MM.1S (cell line): Measurements from ENCODE around the gene NET1.

Source experiments
- DNase-seq: peaks from one replicate; pipeline ENCODE4 v3.0.0-alpha.2; 2015
- H2AFZ ChIP-seq: fragments of 300-600 bp; sonication (generic); 2 replicates; pipeline ENCODE4 v1.6.0; 2016; ENCODE audit warnings: antibody characterized with exemption, low read length
- H3F3A ChIP-seq: fragments of 300-600 bp; sonication (generic); 2 replicates; pipeline ENCODE4 v1.6.1; 2016; ENCODE audit warnings: mild to moderate bottlenecking, antibody characterized with exemption, low read length, moderate library complexity, mixed read lengths; ENCODE audit not compliant: insufficient read depth
- H3K27ac ChIP-seq: fragments of 300-600 bp; sonication (generic); 2 replicates; pipeline ENCODE4 v1.5.1; 2016; ENCODE audit warnings: mild to moderate bottlenecking, low read length
- H3K27me3 ChIP-seq: fragments of 300-600 bp; sonication (generic); replicated peaks from 2 replicates; pipeline ENCODE4 v1.6.0; 2016; ENCODE audit warnings: low read length; ENCODE audit not compliant: insufficient read depth
- H3K36me3 ChIP-seq: fragments of 300-600 bp; sonication (generic); replicated peaks from 2 replicates; pipeline ENCODE4 v1.6.1; 2016; ENCODE audit warnings: mild to moderate bottlenecking, low read length, mixed read lengths; ENCODE audit not compliant: insufficient read depth
- H3K4me1 ChIP-seq: fragments of 300-600 bp; sonication (generic); 2 replicates; pipeline ENCODE4 v1.6.1; 2016; ENCODE audit warnings: low read length, mixed read lengths
- H3K4me2 ChIP-seq: fragments of 300-600 bp; sonication (generic); 2 replicates; pipeline ENCODE4 v1.6.0; 2016; ENCODE audit warnings: low read depth, low read length
- H3K4me3 ChIP-seq: fragments of 300-600 bp; sonication (generic); 2 replicates; pipeline ENCODE4 v1.5.1; 2016; ENCODE audit warnings: low read length, mixed read lengths
- H3K79me2 ChIP-seq: fragments of 300-600 bp; sonication (generic); 2 replicates; pipeline ENCODE4 v1.6.1; 2016; ENCODE audit warnings: mixed run types, low read length, mixed read lengths
- H3K9ac ChIP-seq: fragments of 300-600 bp; sonication (generic); 2 replicates; pipeline ENCODE4 v1.6.1; 2016; ENCODE audit warnings: low read length, mixed read lengths
- H3K9me2 ChIP-seq: fragments of 300-600 bp; sonication (generic); replicated peaks from 2 replicates; pipeline ENCODE4 v1.6.1; 2016; ENCODE audit warnings: mild to moderate bottlenecking, low read length, mixed read lengths; ENCODE audit not compliant: insufficient read depth
- H3K9me3 ChIP-seq: fragments of 300-600 bp; sonication (generic); replicated peaks from 2 replicates; pipeline ENCODE4 v1.6.1; 2016; ENCODE audit warnings: mild to moderate bottlenecking, low read length, mixed read lengths; ENCODE audit not compliant: insufficient read depth
- H4K20me1 ChIP-seq: fragments of 300-600 bp; sonication (generic); 2 replicates; pipeline ENCODE4 v1.6.1; 2016; ENCODE audit warnings: mild to moderate bottlenecking, low read length, moderate library complexity, mixed read lengths; ENCODE audit not compliant: insufficient read depth
- CTCF ChIP-seq: fragments of 300-600 bp; sonication (generic); IDR thresholded peaks from 2 replicates; pipeline ENCODE4 v1.5.1; 2016; ENCODE audit warnings: antibody characterized with exemption, low read length, mixed read lengths
- EZH2 ChIP-seq: fragments of 300-600 bp; sonication (generic); optimal IDR thresholded peaks from 2 replicates; pipeline ENCODE3; 2017; ENCODE audit warnings: low read depth, mild to moderate bottlenecking, antibody characterized with exemption, low read length, mixed read lengths
- EZH2phosphoT487 ChIP-seq: fragments of 300-600 bp; sonication (generic); IDR thresholded peaks from 2 replicates; pipeline ENCODE4 v1.6.1; 2018; ENCODE audit warnings: antibody characterized with exemption, low read length

The NET1 gene

GRCh38 chr10:5482016-5482415 is 69.7 kb downstream of the NET1 start:
- no peaks in the 10 kb centered on the region for H4K20me1 ChIP-seq
- H3K4me2 ChIP-seq: no peak overlapping the region
- no peak for TF ChIP-seq CTCF
- TF ChIP-seq EZH2: no peak
- TF ChIP-seq EZH2phosphoT487: no peak
- H3K4me1 ChIP-seq: no peaks in the 10 kb centered on the region
- DNase-seq: no peak
- H3F3A ChIP-seq: no peaks in the 10 kb centered on the region
- H3K36me3 ChIP-seq: no peaks in the 10 kb centered on the region
- no peak overlapping the region for H3K9ac ChIP-seq
- H3K27me3 ChIP-seq: no peaks in the 10 kb centered on the region
- no peaks in the 10 kb centered on the region for H3K9me3 ChIP-seq
- H3K27ac ChIP-seq: no peak overlapping the region
- H3K9me2 ChIP-seq: no peaks in the 10 kb centered on the region
- no peaks in the 10 kb centered on the region for H3K79me2 ChIP-seq
- H3K4me3 ChIP-seq: no peak overlapping the region
- H2AFZ ChIP-seq: no peak overlapping the region

GRCh38 chr10:5484205-5484604 is 71.8 kb downstream of the NET1 start:
- no peak for DNase-seq
- Histone ChIP-seq H3F3A (no peaks in the 10 kb centered on the region), H3K4me2 (no peak overlapping the region), H3K27me3 (no peaks in the 10 kb centered on the region), H3K79me2 (no peaks in the 10 kb centered on the region), H3K4me3 (no peak overlapping the region), H2AFZ (no peak overlapping the region), H3K9ac (no peak overlapping the region), H4K20me1 (no peaks in the 10 kb centered on the region), H3K9me2 (no peaks in the 10 kb centered on the region), H3K4me1 (no peaks in the 10 kb centered on the region), H3K9me3 (no peaks in the 10 kb centered on the region), H3K36me3 (no peaks in the 10 kb centered on the region), H3K27ac (no peak overlapping the region)
- TF ChIP-seq CTCF (no peak), EZH2 (no peak), EZH2phosphoT487 (no peak)

- Histone ChIP-seq H3K27me3 (no peaks in the 10 kb centered on the region), H3K27ac (no peak overlapping the region), H3K4me1 (no peaks in the 10 kb centered on the region), H3K79me2 (no peaks in the 10 kb centered on the region), H3F3A (no peaks in the 10 kb centered on the region), H2AFZ (no peak overlapping the region), H3K9ac (no peak overlapping the region), H3K36me3 (no peaks in the 10 kb centered on the region), H4K20me1 (no peaks in the 10 kb centered on the region), H3K9me2 (no peaks in the 10 kb centered on the region), H3K9me3 (no peaks in the 10 kb centered on the region), H3K4me3 (no peak overlapping the region), H3K4me2 (no peak overlapping the region)
- TF ChIP-seq EZH2phosphoT487 (no peak), CTCF (no peak), EZH2 (no peak)
- DNase-seq: no peak
These were observed 72.9 kb downstream of the NET1 start for GRCh38 chr10:5485290-5485689.
